C4-2B (cell line): Measurements from ENCODE around the gene AMIGO2.

Experiments used
- CTCF ChIP-seq: fragments of 450-650 bp; conservative IDR thresholded peaks from 2 replicates; pipeline ENCODE4 v1.5.1; 2017; ENCODE audit warnings: mild to moderate bottlenecking
- ZFX ChIP-seq: fragments of 450-650 bp; IDR thresholded peaks from 2 replicates; pipeline ENCODE4 v1.6.1; 2017

GRCh38 chr12:47082796-47083621, 3.2 kb upstream of the AMIGO2 start:
- TF ChIP-seq CTCF (no peak), ZFX (no peak)
